Fibroblast of skin of left biceps (primary cell): ENCODE data around the gene NTM.

Experiments
- DNase-seq, 2 experiments: peaks; one replicate each; pipeline ENCODE4 v3.0.0-alpha.2; 2013; ENCODE audit warnings: low read depth in 2 of 2

Gene NTM

GRCh38 chr11:132072858-132073211 lies 702.4 kb downstream of the NTM start:
- peak in 1 of 2 experiments; percentile 31 for DNase-seq

- DNase-seq = no peak
Observed at GRCh38 chr11:132073787-132074186, 703.4 kb downstream of the NTM start.

DNA sequence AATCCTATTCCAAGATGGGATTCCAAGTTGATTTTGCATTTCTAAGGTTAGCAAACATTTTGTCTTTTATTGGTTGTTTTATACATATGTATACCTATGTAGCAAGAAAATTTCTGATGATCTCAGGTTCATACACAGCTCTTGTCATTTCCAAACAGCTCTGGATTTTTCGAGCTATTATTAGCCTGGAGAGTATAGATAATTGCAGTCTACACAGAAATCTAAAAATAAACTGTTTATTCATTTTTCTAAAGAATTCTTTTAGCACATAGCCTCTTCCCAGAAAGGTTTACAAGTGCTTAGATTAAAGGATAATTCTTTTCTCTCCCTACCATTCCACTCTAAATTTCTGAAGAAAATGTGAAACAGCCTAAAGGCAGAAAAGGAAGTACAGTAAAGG lies 705.0 kb downstream of the NTM start:
- no peak for DNase-seq

- DNase-seq = no peak
Observed at GRCh38 chr11:132077416-132077815, 707.0 kb downstream of the NTM start.

DNA sequence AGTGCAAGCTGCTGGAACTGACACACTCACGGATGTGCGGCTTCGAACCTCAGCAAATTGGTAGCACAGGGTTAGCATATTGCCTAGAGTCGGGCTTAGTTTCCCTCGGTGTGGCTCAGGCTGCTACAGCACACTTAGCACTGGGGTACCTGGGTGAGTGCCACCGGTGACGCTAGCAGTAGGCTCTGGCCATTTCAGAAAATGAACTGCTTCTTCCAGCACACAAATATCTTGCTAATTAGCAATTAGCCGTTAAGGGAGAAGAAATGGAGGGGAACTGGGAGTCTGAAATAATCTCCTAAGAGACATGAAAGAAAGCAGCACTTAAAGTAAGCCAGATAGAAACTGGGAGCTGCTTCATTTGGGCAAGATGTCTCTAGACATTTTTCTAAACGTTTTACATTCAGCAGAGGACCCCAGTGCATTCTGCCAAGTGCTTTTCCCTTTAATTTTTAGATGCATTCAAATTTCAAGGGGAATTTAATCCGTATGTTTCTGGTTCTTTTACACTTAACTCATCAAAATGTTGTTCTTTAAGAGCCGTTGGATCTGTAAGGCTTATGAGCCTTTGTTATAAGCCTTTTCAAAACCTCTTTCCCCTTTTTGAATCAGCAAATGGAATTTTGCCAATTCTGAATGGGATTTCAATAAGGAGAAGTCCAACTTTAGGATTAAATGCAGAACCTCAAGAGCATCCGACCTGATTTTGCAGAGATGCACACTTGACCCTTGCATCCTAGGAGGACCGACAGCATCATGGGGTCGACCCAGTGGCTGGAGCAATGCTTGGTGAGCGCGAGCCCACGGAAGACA lies 708.1 kb downstream of the NTM start:
- DNase-seq = no peak

- DNase-seq = no peak
Observed at GRCh38 chr11:132080127-132080526, 709.7 kb downstream of the NTM start.

DNA sequence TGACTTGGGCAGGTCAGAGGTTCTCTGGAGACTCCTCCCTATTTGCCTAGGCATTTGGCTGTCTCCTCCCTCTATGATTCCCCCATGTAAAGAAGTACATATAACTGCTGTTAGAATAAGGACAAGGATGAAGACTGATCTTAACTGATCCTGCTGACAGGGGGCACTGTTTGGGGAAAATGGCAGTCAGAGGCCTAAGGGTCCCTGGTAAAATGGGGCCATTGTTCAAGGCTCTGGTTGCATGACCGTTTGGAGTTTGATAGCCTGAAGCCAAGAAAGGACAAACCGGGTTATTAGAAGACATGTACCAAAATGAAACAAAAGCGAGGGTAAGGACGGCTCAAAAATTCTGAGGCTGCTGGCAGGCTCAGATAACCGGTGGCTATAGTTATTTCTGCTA lies 712.2 kb downstream of the NTM start:
- DNase-seq = no peak

- no peak for DNase-seq
Observed at GRCh38 chr11:132084433-132084832, 714.0 kb downstream of the NTM start.

GRCh38 chr11:132087148-132087547 lies 716.7 kb downstream of the NTM start:
- no peak for DNase-seq

GRCh38 chr11:132088551-132088950 lies 718.1 kb downstream of the NTM start:
- no peak for DNase-seq

DNA sequence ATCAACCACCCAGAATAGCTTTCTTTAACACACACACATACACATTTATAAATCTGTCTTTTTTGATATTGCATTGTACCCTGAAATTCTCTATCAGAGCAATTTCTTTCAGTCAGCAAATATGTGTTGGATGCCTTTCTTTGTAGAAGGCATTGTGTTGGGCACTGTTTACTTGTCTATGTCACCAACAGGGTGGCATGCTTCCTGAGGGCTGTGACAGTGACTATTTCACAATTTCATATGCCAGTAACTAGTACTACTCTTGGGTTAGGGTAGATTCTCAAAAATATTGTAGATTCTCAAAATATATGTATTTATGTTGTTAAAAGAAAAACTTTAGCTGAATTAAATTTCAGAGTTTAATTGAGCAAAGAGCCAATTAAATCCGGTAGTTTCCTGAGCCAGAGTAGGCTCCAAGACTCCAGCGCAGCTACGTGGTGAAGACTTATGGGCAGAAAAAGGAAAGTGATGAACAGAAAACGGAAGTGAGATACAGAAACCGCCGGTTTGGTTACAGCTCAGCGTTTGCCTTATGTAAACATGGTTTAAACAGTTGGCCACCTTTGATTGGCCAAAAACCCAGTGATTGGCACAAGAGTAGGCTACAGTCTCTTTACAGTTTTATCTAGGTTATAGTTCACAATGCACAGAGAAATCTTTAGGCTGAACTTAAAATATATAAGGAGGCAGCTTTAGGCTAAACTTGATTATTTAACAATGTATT lies 723.3 kb downstream of the NTM start:
- DNase-seq = no peak

GRCh38 chr11:132094598-132094997 lies 724.2 kb downstream of the NTM start:
- DNase-seq = no peak

GRCh38 chr11:132095230-132096131 lies 725.1 kb downstream of the NTM start:
- DNase-seq = no peak

DNA sequence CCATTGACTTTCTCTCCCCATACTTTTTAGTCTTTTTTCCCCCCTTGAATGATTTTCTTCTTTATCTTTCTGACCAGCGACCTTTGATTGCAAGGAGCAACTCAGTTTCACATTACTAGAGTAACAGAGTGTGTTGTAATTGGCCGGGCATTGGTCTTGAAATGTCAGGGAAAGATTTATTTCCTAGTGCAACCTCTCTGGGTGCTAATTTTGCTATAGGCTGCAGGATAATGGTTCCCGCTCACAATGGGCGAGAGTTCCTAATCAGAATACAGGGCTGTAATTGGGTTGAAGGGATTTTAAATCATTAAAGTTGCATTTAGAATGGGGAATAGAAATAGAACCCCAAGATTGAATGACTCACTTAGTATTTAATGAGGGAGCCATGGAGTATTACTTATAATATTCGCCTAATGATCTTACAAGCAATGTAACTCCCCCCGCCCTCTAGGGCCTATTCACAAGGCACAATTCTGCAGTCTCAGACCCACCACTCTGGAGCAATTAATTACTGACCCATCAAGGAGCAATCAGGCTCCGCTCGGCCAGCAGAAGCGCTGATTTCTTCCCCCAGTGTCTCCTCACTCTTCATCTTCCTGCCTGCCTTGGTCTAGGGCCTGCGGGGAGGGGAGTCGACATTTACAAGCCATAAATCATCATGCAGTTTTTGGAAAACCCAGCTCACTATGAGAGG lies 725.9 kb downstream of the NTM start:
- DNase-seq = no peak

- DNase-seq = no peak
Observed at GRCh38 chr11:132099692-132100091, 729.3 kb downstream of the NTM start.

GRCh38 chr11:132100583-132100982 lies 730.2 kb downstream of the NTM start:
- DNase-seq = no peak

- no peak for DNase-seq
Observed at GRCh38 chr11:132101881-132102280, 731.5 kb downstream of the NTM start.

GRCh38 chr11:132103021-132103420 lies 732.6 kb downstream of the NTM start:
- DNase-seq = no peak

GRCh38 chr11:132106096-132106982 lies 735.9 kb downstream of the NTM start:
- DNase-seq = no peak

GRCh38 chr11:132111316-132111715 lies 740.9 kb downstream of the NTM start:
- no peak for DNase-seq

GRCh38 chr11:132111838-132112237 lies 741.4 kb downstream of the NTM start:
- peak; percentile 83 to 84 for DNase-seq
